ENCODE results near the gene APOBEC4.

The APOBEC4 gene

DNA sequence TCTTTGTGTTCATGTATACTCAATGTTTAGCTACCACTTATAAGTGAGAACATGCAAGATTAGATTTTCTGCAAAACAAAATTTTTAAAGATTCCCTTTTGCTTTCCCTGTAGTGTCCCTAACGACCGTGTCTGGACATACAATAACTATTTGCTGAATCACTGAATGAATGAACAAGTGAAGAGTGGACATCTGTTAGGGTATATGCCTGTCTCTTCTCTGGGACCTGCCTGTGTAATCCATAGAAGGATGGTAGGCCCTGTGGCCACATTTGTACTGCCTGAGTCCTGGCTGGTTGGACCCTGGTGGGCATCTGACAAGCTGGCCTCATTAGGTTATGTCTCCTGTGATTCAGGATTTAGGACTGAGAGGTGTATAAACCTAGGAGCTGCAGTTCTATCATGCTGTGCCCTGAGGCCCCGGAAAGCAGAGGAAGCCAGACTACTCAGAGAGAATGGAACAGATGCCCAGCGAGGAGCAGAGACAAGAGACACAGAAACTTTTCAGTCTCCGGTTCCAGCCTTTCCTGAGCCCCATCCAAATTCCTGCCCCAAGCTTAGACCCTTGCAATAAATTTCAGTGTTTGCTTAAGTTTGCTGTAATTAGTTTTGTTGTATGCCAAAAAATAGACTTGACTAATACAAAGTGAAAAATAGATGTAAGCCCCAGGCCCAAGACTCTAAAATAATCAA lies 55.3 kb downstream of the APOBEC4 start:
- no peak for DNase-seq

DNA sequence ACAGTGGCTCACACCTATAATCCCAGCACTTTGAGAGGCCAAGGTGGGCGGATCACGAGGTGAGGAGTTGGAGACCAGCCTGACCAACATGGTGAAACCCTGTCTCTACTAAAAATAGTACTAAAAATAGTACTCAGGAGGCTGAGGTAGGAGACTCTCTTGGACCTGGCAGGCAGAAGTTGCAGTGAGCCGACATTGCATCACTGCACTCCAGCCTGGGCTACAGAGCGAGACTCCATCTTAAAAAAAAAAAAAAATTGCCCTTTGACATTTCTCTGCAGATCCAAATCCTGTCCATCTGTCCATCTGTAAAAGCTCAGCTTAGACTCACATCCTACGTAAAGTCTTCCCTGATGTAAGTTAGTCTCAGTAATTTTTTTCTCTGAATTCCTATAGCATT lies 56.6 kb downstream of the APOBEC4 start:
- no peak for DNase-seq
